Activated CD4-positive, alpha-beta T cell treated with anti-CD3 and anti-CD28 coated beads for 48 hours (primary cell): Measurements from ENCODE around the gene RNF214.
A peak's percentile ranks its signal among the peaks of the same experiment; 100 is the strongest.
"Not testable (repeated sequence)": the region's sequence is repeated elsewhere in the genome, so short reads cannot be mapped to it uniquely, and the experiment has no call there.

Experiments
- DNase-seq: peaks from one replicate; pipeline ENCODE4 v3.0.0-alpha.2; 2020

Gene RNF214

DNA sequence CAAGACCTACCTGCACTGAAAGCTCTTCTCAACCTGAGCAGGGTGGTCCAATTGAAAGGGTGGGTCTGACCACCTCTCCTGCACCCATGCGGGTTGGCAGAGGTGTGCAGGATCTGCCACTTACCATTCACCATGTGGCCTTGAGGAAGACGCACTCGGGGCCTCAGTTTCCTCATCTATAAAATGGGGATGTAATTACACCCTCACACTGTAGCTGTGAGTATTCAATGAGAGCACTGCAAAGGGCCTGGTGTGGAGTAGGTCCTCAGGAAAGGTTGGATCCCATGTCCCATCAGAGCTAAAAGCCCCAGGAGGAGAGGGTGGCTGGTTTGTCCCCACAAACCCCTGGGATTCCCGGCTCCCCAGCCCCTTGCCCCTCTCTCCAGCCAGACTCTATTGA lies 33.9 kb upstream of the RNF214 start:
- no peak for DNase-seq

- no peak for DNase-seq
These were observed 33.2 kb upstream of the RNF214 start, which contains the start of gene TAGLN for GRCh38 chr11:117199053-117199915. TAGLN (plus strand) TSS chr11:117199370; CDS start chr11:117203014, 3,644 bp downstream.

GRCh38 chr11:117199916-117200812 lies 32.3 kb upstream of the RNF214 start:
- DNase-seq, result no peak

DNA sequence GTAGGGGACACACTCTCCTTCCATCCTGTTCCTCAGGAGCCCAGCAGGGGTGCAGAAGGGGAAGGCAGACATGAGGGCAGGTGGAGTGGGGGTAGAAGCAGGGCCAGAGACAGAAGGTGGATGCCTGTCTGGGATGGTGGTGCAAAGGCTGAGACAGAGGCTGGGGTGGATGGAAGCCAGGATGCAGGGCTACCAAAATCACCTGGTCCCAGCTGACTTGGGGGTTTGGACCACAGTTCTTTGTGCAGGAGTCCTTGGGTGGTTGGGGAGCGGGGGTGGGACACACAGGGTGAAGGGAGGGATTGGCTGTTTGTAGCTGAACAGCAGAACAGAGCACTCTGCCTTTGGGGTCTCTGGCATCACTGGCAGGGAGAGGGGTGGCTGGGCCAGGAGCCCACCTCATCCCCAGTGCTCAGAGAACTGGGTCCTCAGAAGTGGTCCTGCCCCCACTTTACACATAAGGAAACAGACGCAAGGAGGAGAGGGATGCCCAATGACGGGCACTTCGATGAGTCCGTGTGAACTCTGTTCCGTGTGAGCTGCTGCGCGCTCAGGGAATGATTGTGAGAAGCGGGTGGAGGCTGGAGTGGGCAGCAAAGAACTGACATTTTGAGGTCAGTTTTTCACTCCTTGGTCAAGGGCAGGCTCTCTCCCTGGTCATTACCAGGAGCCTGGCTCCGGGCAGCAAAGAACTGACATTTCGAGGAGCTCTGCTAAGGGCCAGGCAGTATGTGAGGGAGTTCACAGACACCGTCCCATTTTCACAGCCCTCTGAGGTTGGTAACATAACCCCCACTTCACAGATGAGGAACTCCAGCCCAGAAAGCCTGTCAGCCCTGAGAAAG lies 31.4 kb upstream of the RNF214 start:
- no peak for DNase-seq

GRCh38 chr11:117201658-117202305 lies 30.7 kb upstream of the RNF214 start:
- no peak for DNase-seq

DNA sequence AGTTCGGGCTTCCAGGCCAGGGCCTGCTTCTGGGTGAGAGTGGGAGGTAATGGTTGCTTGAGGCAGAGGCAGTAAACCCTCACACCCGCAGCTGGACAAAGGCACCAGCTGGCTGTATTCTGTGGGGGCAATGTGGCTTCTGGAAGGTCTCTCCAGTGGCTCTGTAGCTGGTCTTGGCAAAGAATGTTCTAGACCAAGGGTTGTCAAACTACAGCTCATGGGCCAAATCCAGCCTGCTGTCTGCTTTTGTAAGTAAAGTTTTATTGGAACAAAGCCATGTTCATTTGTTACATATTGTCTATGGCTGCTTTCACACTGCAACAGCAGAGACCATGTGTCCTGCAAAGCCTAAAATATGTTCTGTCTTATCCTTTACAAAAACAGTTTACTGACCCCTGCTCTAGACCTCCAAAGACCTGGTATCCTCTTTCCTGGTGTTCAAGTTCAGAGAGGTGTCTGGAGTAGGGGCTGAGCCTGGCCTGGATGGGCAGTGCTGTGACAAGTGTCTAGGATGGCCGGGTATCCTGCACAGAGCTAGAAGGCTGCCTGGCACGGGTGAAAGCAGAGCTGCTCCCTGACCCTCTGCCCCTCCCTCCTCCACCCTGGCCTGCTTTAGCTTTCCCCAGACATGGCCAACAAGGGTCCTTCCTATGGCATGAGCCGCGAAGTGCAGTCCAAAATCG lies 29.9 kb upstream of the RNF214 start:
- no peak for DNase-seq

GRCh38 chr11:117203069-117203407 lies 29.4 kb upstream of the RNF214 start:
- no peak for DNase-seq

GRCh38 chr11:117204283-117205080 lies 28.0 kb upstream of the RNF214 start:
- no peak for DNase-seq

GRCh38 chr11:117205211-117205818 lies 27.2 kb upstream of the RNF214 start:
- DNase-seq, result no peak

- not testable (repeated sequence) for DNase-seq
These were observed 26.4 kb upstream of the RNF214 start for GRCh38 chr11:117206111-117206510.

- DNase-seq, result not testable (repeated sequence)
These were observed 25.6 kb upstream of the RNF214 start for GRCh38 chr11:117206859-117207258.

GRCh38 chr11:117207481-117207880 lies 25.0 kb upstream of the RNF214 start:
- not testable (repeated sequence) for DNase-seq

- DNase-seq, result peak; percentile 40
These were observed 23.8 kb upstream of the RNF214 start for GRCh38 chr11:117208710-117209109.

GRCh38 chr11:117209351-117210125 lies 22.9 kb upstream of the RNF214 start:
- DNase-seq, result not testable (repeated sequence)

DNA sequence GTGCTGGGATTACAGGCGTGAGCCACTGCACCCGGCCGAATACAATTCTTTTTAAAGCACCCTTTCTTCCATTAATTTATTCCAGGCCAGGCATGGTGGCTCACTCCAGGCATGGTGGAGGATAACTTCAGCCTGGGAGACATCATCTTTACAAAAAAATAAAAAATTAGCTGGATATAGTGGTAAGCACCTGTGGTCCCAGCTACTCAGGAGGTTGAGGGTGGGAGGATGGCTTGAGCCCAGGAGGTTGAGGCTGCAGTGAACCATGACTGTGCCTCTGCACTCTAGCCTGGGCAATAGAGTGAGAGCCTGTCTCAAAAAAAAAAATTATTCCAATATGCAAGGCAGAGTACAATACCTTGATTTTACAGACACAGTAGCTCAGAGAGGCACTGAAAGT lies 21.9 kb upstream of the RNF214 start:
- no peak for DNase-seq

- no peak for DNase-seq
These were observed 19.6 kb upstream of the RNF214 start for GRCh38 chr11:117212697-117213355.

- DNase-seq, result no peak
These were observed 17.9 kb upstream of the RNF214 start for GRCh38 chr11:117214404-117215110.
